K562 (cell line): Measurements from ENCODE around the gene ARSA. TPM values are rescaled to one million over a fixed set of nuclear protein-coding genes. Genes with fewer than 3 reads are reported as not detected.

Experiments used
- ARNT ChIP-seq, 2 experiments: fragments of 450-650 bp; IDR thresholded peaks; 2 replicates each; pipeline ENCODE4 v1.6.1; 2016; ENCODE audit warnings: mild to moderate bottlenecking in 1 of 2
- E2F1 ChIP-seq: sonication (generic); formaldehyde crosslinking; IDR thresholded peaks from 2 replicates; pipeline ENCODE4 v1.8.1; 2023; ENCODE audit warnings: mild to moderate bottlenecking, missing genetic modification reagents, moderate library complexity
- FOXO4 ChIP-seq: fragments of 450-650 bp; formaldehyde crosslinking; IDR thresholded peaks from 2 replicates; pipeline ENCODE4 v1.4.0; 2020; ENCODE audit warnings: mild to moderate bottlenecking, moderate library complexity
- JUN ChIP-seq, 2 experiments: sonication (generic) in 1 of 2; formaldehyde crosslinking in 1 of 2; IDR thresholded peaks; 2 replicates each; pipeline versions ENCODE4 v1.6.1 to v1.8.0; 2012 to 2022; ENCODE audit warnings: borderline replicate concordance in 2 of 2, mild to moderate bottlenecking in 2 of 2, improper control_type of control experiment in 1 of 2, low read depth in 1 of 2, low read length in 1 of 2, missing genetic modification reagents in 1 of 2
- NFXL1 ChIP-seq: fragments of 450-650 bp; formaldehyde crosslinking; IDR thresholded peaks from 2 replicates; pipeline ENCODE4 v1.4.0; 2021; ENCODE audit warnings: mild to moderate bottlenecking
- NR2F6 ChIP-seq: fragments of 450-650 bp; formaldehyde crosslinking; IDR thresholded peaks from 2 replicates; pipeline ENCODE4 v1.4.0; 2020; ENCODE audit warnings: mild to moderate bottlenecking
- POLR2G ChIP-seq: fragments of 200-400 bp; formaldehyde crosslinking; IDR thresholded peaks from 2 replicates; pipeline ENCODE4 v1.6.1; 2017; ENCODE audit warnings: low read depth, mild to moderate bottlenecking, antibody characterized with exemption, low read length, moderate library complexity
- SAP30 ChIP-seq: fragments of 200-600 bp; sonication (generic); IDR thresholded peaks from 2 replicates; pipeline ENCODE4 v1.6.1; 2012; ENCODE audit warnings: borderline replicate concordance, low read depth, mild to moderate bottlenecking, moderate library complexity, low read length, control low read depth, inconsistent platforms; ENCODE audit not compliant: insufficient read depth, poor library complexity, severe bottlenecking
- SP2 ChIP-seq: IDR thresholded peaks from 2 replicates; pipeline ENCODE4 v1.6.1; 2011; ENCODE audit warnings: mild to moderate bottlenecking, low read depth, low read length, moderate library complexity; ENCODE audit not compliant: poor library complexity, severe bottlenecking; ENCODE audit errors: extremely low read depth
- XRCC5 ChIP-seq: fragments of 200-400 bp; formaldehyde crosslinking; IDR thresholded peaks from 2 replicates; pipeline ENCODE4 v1.6.1; 2017; ENCODE audit warnings: low read depth, mild to moderate bottlenecking, low read length
- ZNF239 ChIP-seq: fragments of 250-450 bp; sonication (Bioruptor Pico); IDR thresholded peaks from 2 replicates; pipeline ENCODE4 v1.4.0; 2020; ENCODE audit warnings: mild to moderate bottlenecking
- ZNF695 ChIP-seq: fragments of 450-650 bp; formaldehyde crosslinking; IDR thresholded peaks from 2 replicates; pipeline ENCODE4 v1.4.0; 2020; ENCODE audit warnings: mild to moderate bottlenecking, moderate library complexity
- ZZZ3 ChIP-seq: fragments of 450-650 bp; IDR thresholded peaks from 2 replicates; pipeline ENCODE4 v1.6.1; 2016; ENCODE audit warnings: antibody characterized with exemption, mild to moderate bottlenecking, moderate library complexity
- polyA plus RNA-seq, 8 experiments: library from polyadenylated mRNA; depleted of rRNA in 4 of 8; stranded (reverse) in 5 of 8; unstranded in 3 of 8; fragments of >200 nt; fragmentation: Nextera tagmentation in 2 of 8; fragmentation: Illumina TruSeq in 1 of 8; extraction: Ambion mirVana in 2 of 8; extraction: Trizol in 1 of 8; gene quantifications; 2 replicates each; pipeline versions ENCODE4 v1.2.1 to v1.2.3, GENCODE V29; 2011 to 2014; ENCODE audit warnings: inconsistent platforms in 1 of 8, missing spikeins in 1 of 8
- total RNA-seq, 7 experiments: library from RNA; depleted of rRNA in 6 of 7; stranded (reverse); fragments of >200 nt in 6 of 7; fragmentation: Illumina TruSeq in 2 of 7; extraction: Trizol in 2 of 7; gene quantifications; 2 replicates each; pipeline versions ENCODE4 v1.2.1 to v1.2.3, GENCODE V29; 2011 to 2021; ENCODE audit warnings: low replicate concordance in 1 of 7
- TF ChIP-seq, protein P1 (sequence below), 2 experiments: fragments of 450-650 bp; IDR thresholded peaks; 2 replicates each; pipeline ENCODE4 v1.6.1; 2018; ENCODE audit warnings: mild to moderate bottlenecking in 2 of 2, low read depth in 1 of 2; ENCODE audit not compliant: partially characterized antibody in 2 of 2
- TF ChIP-seq, protein P2 (sequence below): fragments of 450-650 bp; formaldehyde crosslinking; IDR thresholded peaks from 2 replicates; pipeline ENCODE4 v1.4.0; 2020; ENCODE audit warnings: mild to moderate bottlenecking
- TF ChIP-seq, protein P3 (sequence below): fragments of 200-800 bp; sonication (Bioruptor generic); IDR thresholded peaks from 2 replicates; pipeline ENCODE4 v1.6.1; 2017; ENCODE audit warnings: missing genetic modification characterization, missing compliant biosample characterization

The ARSA gene
- total and polyA plus RNA-seq, 9 of the 15 experiments (the other 6 are each of a cell fraction or from before 2014, with no cell fraction given) = 0.32 to 10.9 (median 1.8) TPM; not detected in 1

GRCh38 chr22:50627642-50628542, at the start of gene ARSA (continued):
- TF ChIP-seq SAP30 = peak; percentile 50
- no peak for TF ChIP-seq NR2F6
- no peak for TF ChIP-seq ZZZ3
- TF ChIP-seq, protein P1, sequence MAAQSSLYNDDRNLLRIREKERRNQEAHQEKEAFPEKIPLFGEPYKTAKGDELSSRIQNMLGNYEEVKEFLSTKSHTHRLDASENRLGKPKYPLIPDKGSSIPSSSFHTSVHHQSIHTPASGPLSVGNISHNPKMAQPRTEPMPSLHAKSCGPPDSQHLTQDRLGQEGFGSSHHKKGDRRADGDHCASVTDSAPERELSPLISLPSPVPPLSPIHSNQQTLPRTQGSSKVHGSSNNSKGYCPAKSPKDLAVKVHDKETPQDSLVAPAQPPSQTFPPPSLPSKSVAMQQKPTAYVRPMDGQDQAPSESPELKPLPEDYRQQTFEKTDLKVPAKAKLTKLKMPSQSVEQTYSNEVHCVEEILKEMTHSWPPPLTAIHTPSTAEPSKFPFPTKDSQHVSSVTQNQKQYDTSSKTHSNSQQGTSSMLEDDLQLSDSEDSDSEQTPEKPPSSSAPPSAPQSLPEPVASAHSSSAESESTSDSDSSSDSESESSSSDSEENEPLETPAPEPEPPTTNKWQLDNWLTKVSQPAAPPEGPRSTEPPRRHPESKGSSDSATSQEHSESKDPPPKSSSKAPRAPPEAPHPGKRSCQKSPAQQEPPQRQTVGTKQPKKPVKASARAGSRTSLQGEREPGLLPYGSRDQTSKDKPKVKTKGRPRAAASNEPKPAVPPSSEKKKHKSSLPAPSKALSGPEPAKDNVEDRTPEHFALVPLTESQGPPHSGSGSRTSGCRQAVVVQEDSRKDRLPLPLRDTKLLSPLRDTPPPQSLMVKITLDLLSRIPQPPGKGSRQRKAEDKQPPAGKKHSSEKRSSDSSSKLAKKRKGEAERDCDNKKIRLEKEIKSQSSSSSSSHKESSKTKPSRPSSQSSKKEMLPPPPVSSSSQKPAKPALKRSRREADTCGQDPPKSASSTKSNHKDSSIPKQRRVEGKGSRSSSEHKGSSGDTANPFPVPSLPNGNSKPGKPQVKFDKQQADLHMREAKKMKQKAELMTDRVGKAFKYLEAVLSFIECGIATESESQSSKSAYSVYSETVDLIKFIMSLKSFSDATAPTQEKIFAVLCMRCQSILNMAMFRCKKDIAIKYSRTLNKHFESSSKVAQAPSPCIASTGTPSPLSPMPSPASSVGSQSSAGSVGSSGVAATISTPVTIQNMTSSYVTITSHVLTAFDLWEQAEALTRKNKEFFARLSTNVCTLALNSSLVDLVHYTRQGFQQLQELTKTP (IDR thresholded peaks at IDR 0.05; ENCODE audit: low read depth in 1 of 2, partially characterized antibody in 2 of 2) = no peak
- no peak for TF ChIP-seq ZNF239
- no peak for TF ChIP-seq E2F1 (CRISPR knock-in tag)
- TF ChIP-seq, protein P2, sequence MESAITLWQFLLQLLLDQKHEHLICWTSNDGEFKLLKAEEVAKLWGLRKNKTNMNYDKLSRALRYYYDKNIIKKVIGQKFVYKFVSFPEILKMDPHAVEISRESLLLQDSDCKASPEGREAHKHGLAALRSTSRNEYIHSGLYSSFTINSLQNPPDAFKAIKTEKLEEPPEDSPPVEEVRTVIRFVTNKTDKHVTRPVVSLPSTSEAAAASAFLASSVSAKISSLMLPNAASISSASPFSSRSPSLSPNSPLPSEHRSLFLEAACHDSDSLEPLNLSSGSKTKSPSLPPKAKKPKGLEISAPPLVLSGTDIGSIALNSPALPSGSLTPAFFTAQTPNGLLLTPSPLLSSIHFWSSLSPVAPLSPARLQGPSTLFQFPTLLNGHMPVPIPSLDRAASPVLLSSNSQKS = no peak
- no peak for TF ChIP-seq SP2
- TF ChIP-seq ARNT (IDR thresholded peaks at IDR 0.05) = no peak
- no peak for TF ChIP-seq FOXO4 (CRISPR knock-in tag)
- no peak for TF ChIP-seq NFXL1 (CRISPR knock-in tag)
- TF ChIP-seq ZNF695 (CRISPR knock-in tag) = no peak
- TF ChIP-seq, protein P3, sequence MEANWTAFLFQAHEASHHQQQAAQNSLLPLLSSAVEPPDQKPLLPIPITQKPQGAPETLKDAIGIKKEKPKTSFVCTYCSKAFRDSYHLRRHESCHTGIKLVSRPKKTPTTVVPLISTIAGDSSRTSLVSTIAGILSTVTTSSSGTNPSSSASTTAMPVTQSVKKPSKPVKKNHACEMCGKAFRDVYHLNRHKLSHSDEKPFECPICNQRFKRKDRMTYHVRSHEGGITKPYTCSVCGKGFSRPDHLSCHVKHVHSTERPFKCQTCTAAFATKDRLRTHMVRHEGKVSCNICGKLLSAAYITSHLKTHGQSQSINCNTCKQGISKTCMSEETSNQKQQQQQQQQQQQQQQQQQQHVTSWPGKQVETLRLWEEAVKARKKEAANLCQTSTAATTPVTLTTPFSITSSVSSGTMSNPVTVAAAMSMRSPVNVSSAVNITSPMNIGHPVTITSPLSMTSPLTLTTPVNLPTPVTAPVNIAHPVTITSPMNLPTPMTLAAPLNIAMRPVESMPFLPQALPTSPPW = peak; percentile 45
- no peak for TF ChIP-seq JUN (IDR thresholded peaks at IDR 0.05; ENCODE audit: borderline replicate concordance, low read depth, low read length)
- TF ChIP-seq JUN (CRISPR knock-in tag; IDR thresholded peaks at IDR 0.05; ENCODE audit: borderline replicate concordance) = no peak
- TF ChIP-seq POLR2G = peak; percentile 80
- TF ChIP-seq XRCC5 = no peak
